Endothelial cell of umbilical vein (primary cell): ENCODE data around the gene ZNF280C. TPM values are rescaled to one million over a fixed set of nuclear protein-coding genes. Genes with fewer than 3 reads are reported as not detected.

Experiments used
- BruUV-seq: library from RNA; stranded (reverse); fragments of 400-500 nt; replicated peaks from 2 replicates; lab custom pipeline; 2021; lab: Mats Ljungman, UMichigan
- CTCF ChIA-PET: fragments of 300-600, 350-600 bp; sonication (Branson Sonifier 250); formaldehyde crosslinking; loops from one replicate; lab custom pipeline; 2021; ENCODE audit warnings: antibody characterized with exemption, inconsistent platforms; lab: Charles Lee
- POLR2A ChIA-PET: fragments of 300-600, 350-600 bp; sonication (Branson Sonifier 250); formaldehyde crosslinking; loops from one replicate; lab custom pipeline; 2021; ENCODE audit warnings: antibody characterized with exemption, inconsistent platforms; lab: Charles Lee
- DNase-seq: peaks from one replicate; pipeline ENCODE4 v3.0.0-alpha.2; 2011; ENCODE audit warnings: low read depth, low spot score
- FAIRE-seq: peaks from 2 replicates; lab custom pipeline; 2011; peaks lifted over from hg19 to GRCh38; lab: Jason Lieb, UNC
- H2AFZ ChIP-seq: 2 replicates; pipeline ENCODE4 v1.6.0; 2012; ENCODE audit warnings: low read depth, low read length, control low read depth, inconsistent platforms
- H3K27ac ChIP-seq: 2 replicates; pipeline ENCODE4 v1.5.1; 2011; ENCODE audit warnings: low read depth, mild to moderate bottlenecking, control low read depth, low read length, moderate library complexity; ENCODE audit not compliant: insufficient read depth
- H3K27me3 ChIP-seq, 2 experiments: 2 replicates each; pipeline versions ENCODE4 v1.6.0 to v1.6.1; 2011; ENCODE audit warnings: low read length in 2 of 2, mixed read lengths in 1 of 2; ENCODE audit not compliant: control insufficient read depth in 2 of 2, insufficient read depth in 2 of 2
- H3K36me3 ChIP-seq, 2 experiments: 2 replicates in 1 of 2; 3 replicates in 1 of 2; pipeline ENCODE4 v1.5.1; 2011; ENCODE audit warnings: low read length in 2 of 2, mild to moderate bottlenecking in 1 of 2, moderate library complexity in 1 of 2; ENCODE audit not compliant: control insufficient read depth in 2 of 2, insufficient read depth in 2 of 2; ENCODE audit errors: extremely low read depth in 1 of 2
- H3K4me1 ChIP-seq: 3 replicates; pipeline ENCODE4 v1.5.1; 2011; ENCODE audit warnings: mild to moderate bottlenecking, low read length; ENCODE audit not compliant: control insufficient read depth, insufficient read depth; ENCODE audit errors: extremely low read depth
- H3K4me2 ChIP-seq: 2 replicates; pipeline ENCODE4 v1.6.1; 2011; ENCODE audit warnings: low read length, control low read depth, mixed read lengths; ENCODE audit not compliant: insufficient read depth
- H3K4me3 ChIP-seq, 3 experiments: fragments of 200-600 bp in 1 of 3; sonication (generic), shearing (Covaris generic) in 1 of 3; replicated peaks in 1 of 3; 2 replicates each; pipeline ENCODE4 v1.5.1; 2011 to 2016; ENCODE audit warnings: control low read depth in 3 of 3, low read length in 3 of 3, mild to moderate bottlenecking in 2 of 3, inconsistent platforms in 1 of 3, low read depth in 1 of 3, moderate library complexity in 1 of 3; ENCODE audit not compliant: insufficient read depth in 1 of 3
- H3K79me2 ChIP-seq: 2 replicates; pipeline ENCODE4 v1.6.0; 2012; ENCODE audit warnings: low read length, inconsistent platforms; ENCODE audit not compliant: control insufficient read depth, insufficient read depth
- H3K9ac ChIP-seq: replicated peaks from 2 replicates; pipeline ENCODE3; 2011; ENCODE audit warnings: low read length, control low read depth; ENCODE audit not compliant: insufficient read depth; ENCODE audit errors: extremely low read depth
- H3K9me1 ChIP-seq: replicated peaks from 3 replicates; pipeline ENCODE4 v1.6.0; 2011; ENCODE audit warnings: mild to moderate bottlenecking, low read length; ENCODE audit not compliant: control insufficient read depth, insufficient read depth; ENCODE audit errors: extremely low read depth
- H3K9me3 ChIP-seq: replicated peaks from 2 replicates; pipeline ENCODE4 v1.5.1; 2012; ENCODE audit warnings: low read length, inconsistent platforms; ENCODE audit not compliant: control insufficient read depth, insufficient read depth
- H4K20me1 ChIP-seq: replicated peaks from 2 replicates; pipeline ENCODE3; 2011; ENCODE audit warnings: mild to moderate bottlenecking, low read length; ENCODE audit not compliant: control insufficient read depth, insufficient read depth; ENCODE audit errors: extremely low read depth
- EZH2 ChIP-seq: IDR thresholded peaks from 2 replicates; pipeline ENCODE4 v1.6.1; 2012; ENCODE audit warnings: borderline replicate concordance, low read depth, mild to moderate bottlenecking, moderate library complexity, low read length, inconsistent platforms; ENCODE audit not compliant: severe bottlenecking
- FOS ChIP-seq: IDR thresholded peaks from 2 replicates; pipeline ENCODE4 v1.6.1; 2011; ENCODE audit warnings: mild to moderate bottlenecking, low read length, moderate library complexity, borderline replicate concordance; ENCODE audit not compliant: insufficient read depth
- GATA2 ChIP-seq: IDR thresholded peaks from 2 replicates; pipeline ENCODE4 v1.7.0; 2011; ENCODE audit warnings: low read depth, mild to moderate bottlenecking, moderate library complexity, mixed read lengths, low read length; ENCODE audit not compliant: insufficient read length, insufficient read depth
- JUN ChIP-seq: IDR thresholded peaks from 2 replicates; pipeline ENCODE4 v1.6.1; 2011; ENCODE audit warnings: borderline replicate concordance, low read depth; ENCODE audit not compliant: insufficient read length, insufficient read depth
- MYC ChIP-seq: IDR thresholded peaks from one replicate; pipeline ENCODE4 v1.6.1; 2011; ENCODE audit warnings: mild to moderate bottlenecking, low read depth, low read length
- POLR2A ChIP-seq: IDR thresholded peaks from 2 replicates; pipeline ENCODE4 v1.6.1; 2012; ENCODE audit warnings: low read depth, mild to moderate bottlenecking, control low read depth, low read length
- POLR2AphosphoS5 ChIP-seq: IDR thresholded peaks from 2 replicates; pipeline ENCODE4 v1.6.1; 2012; ENCODE audit warnings: low read depth, mild to moderate bottlenecking, control low read depth, low read length, moderate library complexity; ENCODE audit not compliant: insufficient read depth
- dilution Hi-C: fragments of 300-500 bp; cut with MboI; formaldehyde crosslinking; loops from one replicate; pipeline ENCODE4 v1.15.0; 2019; ENCODE audit warnings: low sequenced_read_pairs; ENCODE audit not compliant: extremely low pct_ligation_motif_present
- intact Hi-C: fragments of 100-400 bp; cut with micrococcal nuclease; formaldehyde crosslinking; loops from one replicate; pipeline ENCODE4 v1.10.0; 2022
- polyA plus RNA-seq, 4 experiments: library from polyadenylated mRNA; depleted of rRNA in 3 of 4; stranded (reverse) in 3 of 4; unstranded in 1 of 4; fragments of >200 nt; gene quantifications; 2 replicates each; pipeline versions ENCODE4 v1.2.1 to v1.2.3, GENCODE V29; 2011 to 2012; ENCODE audit warnings: missing spikeins in 1 of 4
- total RNA-seq: library from RNA; stranded (reverse); gene quantifications from 2 replicates; pipeline ENCODE4 v1.2.3, GENCODE V29; 2021
- TF ChIP-seq, protein P1 (sequence below): IDR thresholded peaks from 2 replicates; pipeline ENCODE4 v1.6.1; 2011; ENCODE audit not compliant: insufficient read depth, insufficient read length
- TF ChIP-seq, protein P2 (sequence below), 2 donors: IDR thresholded peaks; 1 replicate in 1 of 2; 2 replicates in 1 of 2; pipeline ENCODE4 v1.5.1; 2011; ENCODE audit warnings: low read length in 2 of 2, mild to moderate bottlenecking in 2 of 2, moderate library complexity in 2 of 2, control low read depth in 1 of 2, inconsistent platforms in 1 of 2, low read depth in 1 of 2; ENCODE audit not compliant: insufficient read depth in 1 of 2; ENCODE audit errors: extremely low read depth in 1 of 2

The ZNF280C gene
- total and polyA plus RNA-seq, 2 donors (not counting 3 experiments of a cell fraction or from before 2014, with no cell fraction given), result 3.2 to 7.7 TPM

DNA sequence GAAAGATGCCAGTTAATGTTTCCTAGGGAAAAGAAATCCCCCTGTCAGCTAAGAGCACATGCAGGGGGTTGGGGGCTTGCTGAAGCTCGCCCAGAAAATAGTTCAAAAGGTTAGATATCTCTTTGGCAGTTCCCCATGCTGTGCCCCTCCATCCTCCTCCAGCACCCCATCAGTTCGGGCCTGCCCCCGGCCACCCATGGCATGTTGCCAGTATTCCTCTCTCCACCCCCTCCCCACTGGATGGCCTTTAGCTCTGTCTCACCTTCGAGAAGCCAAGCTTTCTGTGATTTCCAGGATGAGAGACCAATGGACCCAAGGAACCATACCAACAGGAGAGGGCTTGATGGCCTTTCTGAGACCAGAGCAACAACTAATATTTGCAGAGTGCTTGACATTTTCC lies 91.8 kb downstream of the ZNF280C start:
- no peaks in the 10 kb centered on the region for H3K9me1 ChIP-seq
- ChIA-PET CTCF (interaction anchor here (1.0 to 2.1 kb wide), 2 partner anchors 9 to 97 kb away, joined by 4 to 10 read pairs; no protein-coding TSS in a partner anchor), POLR2A (no interaction called here)
- TF ChIP-seq EZH2, result no peak
- TF ChIP-seq MYC, result no peak
- no peak for TF ChIP-seq FOS
- no peak for TF ChIP-seq GATA2
- no peak for TF ChIP-seq POLR2AphosphoS5
- TF ChIP-seq POLR2A, result no peak
- TF ChIP-seq, protein P1, sequence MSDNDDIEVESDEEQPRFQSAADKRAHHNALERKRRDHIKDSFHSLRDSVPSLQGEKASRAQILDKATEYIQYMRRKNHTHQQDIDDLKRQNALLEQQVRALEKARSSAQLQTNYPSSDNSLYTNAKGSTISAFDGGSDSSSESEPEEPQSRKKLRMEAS, result no peak
- TF ChIP-seq, protein P2, sequence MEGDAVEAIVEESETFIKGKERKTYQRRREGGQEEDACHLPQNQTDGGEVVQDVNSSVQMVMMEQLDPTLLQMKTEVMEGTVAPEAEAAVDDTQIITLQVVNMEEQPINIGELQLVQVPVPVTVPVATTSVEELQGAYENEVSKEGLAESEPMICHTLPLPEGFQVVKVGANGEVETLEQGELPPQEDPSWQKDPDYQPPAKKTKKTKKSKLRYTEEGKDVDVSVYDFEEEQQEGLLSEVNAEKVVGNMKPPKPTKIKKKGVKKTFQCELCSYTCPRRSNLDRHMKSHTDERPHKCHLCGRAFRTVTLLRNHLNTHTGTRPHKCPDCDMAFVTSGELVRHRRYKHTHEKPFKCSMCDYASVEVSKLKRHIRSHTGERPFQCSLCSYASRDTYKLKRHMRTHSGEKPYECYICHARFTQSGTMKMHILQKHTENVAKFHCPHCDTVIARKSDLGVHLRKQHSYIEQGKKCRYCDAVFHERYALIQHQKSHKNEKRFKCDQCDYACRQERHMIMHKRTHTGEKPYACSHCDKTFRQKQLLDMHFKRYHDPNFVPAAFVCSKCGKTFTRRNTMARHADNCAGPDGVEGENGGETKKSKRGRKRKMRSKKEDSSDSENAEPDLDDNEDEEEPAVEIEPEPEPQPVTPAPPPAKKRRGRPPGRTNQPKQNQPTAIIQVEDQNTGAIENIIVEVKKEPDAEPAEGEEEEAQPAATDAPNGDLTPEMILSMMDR (IDR thresholded peaks at IDR 0.05; ENCODE audit: extremely low read depth in 1 of 2, insufficient read depth in 1 of 2, low read depth in 1 of 2, low read length in 2 of 2), result no peak
- no peak for TF ChIP-seq JUN
- peaks cover 25% of the 10 kb centered on the region for H3K4me1 ChIP-seq
- DNase-seq, result no peak
- no peak overlapping the region for H3K4me2 ChIP-seq
- dilution Hi-C loops (no loop called here), intact Hi-C loops (no loop called here)
- no peak overlapping the region for H3K27ac ChIP-seq
- no peaks in the 10 kb centered on the region for H3K79me2 ChIP-seq
- no TSS peak for BruUV-seq
- no peaks in the 10 kb centered on the region for H3K36me3 ChIP-seq
- H3K27me3 ChIP-seq, result no peaks in the 10 kb centered on the region
- no peak overlapping the region for H3K9ac ChIP-seq
- no peak for FAIRE-seq
- H2AFZ ChIP-seq, result no peak overlapping the region
- H3K4me3 ChIP-seq, result no peak overlapping the region
- H4K20me1 ChIP-seq, result no peaks in the 10 kb centered on the region
- H3K9me3 ChIP-seq, result no peaks in the 10 kb centered on the region
